Stimulated activated CD4-positive, alpha-beta T cell treated with anti-CD3 and anti-CD28 coated beads, Interleukin-1b, Interleukin-23, amount 100 ng/mL, for 4 hours (primary cell): ENCODE data around the gene CACNA1A.
"Not testable (repeated sequence)": the region's sequence is repeated elsewhere in the genome, so short reads cannot be mapped to it uniquely, and the experiment has no call there.

Experiments
- DNase-seq, 2 donors: peaks; one replicate each; pipeline ENCODE4 v3.0.0-alpha.2; 2020; ENCODE audit warnings: low read depth in 2 of 2

The CACNA1A gene

DNA sequence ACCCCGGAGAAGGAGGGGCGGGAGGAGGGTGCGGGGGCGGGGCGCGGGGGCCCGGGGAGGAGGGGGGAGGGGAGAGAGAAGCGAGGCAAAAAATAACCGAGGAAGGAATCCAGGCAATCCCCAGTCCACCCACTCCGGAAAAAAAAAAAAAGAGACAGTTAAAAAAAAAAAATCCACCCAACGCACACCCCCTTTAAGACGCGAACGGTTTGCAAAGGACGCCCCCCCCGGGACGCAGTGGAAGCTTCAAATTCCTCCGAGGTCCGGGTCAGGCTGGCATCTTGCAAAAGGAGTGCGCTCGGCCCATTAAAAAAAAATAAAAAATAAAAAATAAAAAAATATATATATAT is at the start of gene CACNA1A:
TSS of gene CACNA1A (minus strand) at position 9 of the 350 bp plus-strand sequence. CDS start 255 bp downstream, outside the sequence.
- DNase-seq = no peak

GRCh38 chr19:13554506-13555240 is 48.4 kb upstream of the CACNA1A start:
- no peak for DNase-seq

- no peak for DNase-seq
Observed at GRCh38 chr19:13553880-13554400, 47.7 kb upstream of the CACNA1A start.

- no peak for DNase-seq
Observed at GRCh38 chr19:13548131-13548530, 41.9 kb upstream of the CACNA1A start.

DNA sequence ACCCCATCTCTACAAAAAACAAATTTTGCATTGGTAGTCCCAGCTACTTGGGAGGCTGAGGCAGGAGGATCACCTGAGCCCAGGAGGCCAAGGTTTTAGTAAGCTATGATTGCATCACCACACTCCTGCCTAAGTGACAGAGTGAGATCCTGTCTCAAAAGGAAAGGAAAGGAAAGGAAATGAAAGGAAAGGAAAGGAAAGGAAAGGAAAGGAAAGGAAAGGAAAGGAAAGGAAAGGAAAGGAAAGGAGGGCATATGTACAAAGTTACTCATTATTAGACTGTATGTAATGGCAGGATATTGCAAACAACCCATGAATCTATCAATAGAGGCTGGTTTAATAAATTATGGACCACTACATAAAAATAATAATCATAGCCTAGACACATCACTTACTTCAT is 40.8 kb upstream of the CACNA1A start:
- DNase-seq = no peak

DNA sequence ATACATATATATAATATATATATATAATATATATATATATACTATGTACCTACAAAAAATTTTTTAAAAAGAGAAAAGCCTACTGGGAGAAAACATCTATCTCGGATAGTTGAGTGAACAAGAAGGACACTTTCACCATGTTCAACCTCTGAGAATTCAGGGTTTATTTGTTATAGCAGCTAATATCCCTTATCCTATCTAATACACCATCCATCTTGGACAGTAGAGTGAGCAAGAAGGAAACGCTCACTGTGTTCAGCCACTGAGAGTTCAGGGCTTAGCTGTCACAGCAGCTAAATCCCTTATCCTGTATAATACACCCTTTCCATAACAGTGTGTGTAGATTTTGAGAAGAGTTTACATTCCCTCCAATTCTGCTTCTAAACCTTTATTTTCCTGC is 38.1 kb upstream of the CACNA1A start:
- DNase-seq = no peak

GRCh38 chr19:13541554-13541953 is 35.3 kb upstream of the CACNA1A start:
- no peak for DNase-seq

DNA sequence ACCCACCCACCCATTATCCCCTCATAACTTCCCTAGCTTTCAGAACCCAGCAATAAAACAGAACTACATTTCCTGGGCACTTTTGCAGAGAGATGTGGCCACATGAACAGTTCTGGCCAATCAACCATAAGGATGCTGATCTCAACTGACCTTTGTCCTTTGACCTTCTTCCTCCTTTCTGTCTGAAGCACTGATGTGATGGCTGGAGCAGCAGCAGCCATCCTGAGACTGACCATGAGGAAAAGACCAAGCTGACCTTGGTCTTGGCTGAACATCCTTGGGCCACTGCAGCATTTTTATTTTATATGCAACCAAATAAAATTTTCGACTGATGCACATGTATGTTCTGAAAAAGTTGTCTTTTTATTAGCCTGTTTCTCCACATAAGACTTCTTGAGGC is 33.1 kb upstream of the CACNA1A start:
- DNase-seq = no peak

GRCh38 chr19:13538601-13539253 is 32.4 kb upstream of the CACNA1A start:
- DNase-seq = no peak

- no peak for DNase-seq
Observed at GRCh38 chr19:13537454-13537853, 31.2 kb upstream of the CACNA1A start.

GRCh38 chr19:13530720-13531119 is 24.4 kb upstream of the CACNA1A start:
- no peak for DNase-seq

DNA sequence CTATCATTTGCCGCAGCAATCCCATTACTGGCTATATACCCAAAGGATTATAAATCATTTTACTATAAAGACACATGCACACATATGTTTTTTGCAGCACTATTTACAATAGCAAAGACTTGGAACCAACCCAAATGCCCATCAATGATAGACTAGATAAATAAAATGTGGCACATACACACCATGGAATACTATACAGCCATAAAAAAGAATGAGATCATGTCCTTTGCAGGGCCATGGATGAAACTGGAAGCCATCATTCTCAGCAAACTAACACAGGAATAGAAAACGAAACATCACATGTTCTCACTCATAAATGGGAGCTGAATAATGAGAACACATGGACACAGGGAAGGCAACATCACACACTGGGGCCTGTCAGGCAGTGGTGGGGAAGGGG is 23.4 kb upstream of the CACNA1A start:
- not testable (repeated sequence) for DNase-seq

DNA sequence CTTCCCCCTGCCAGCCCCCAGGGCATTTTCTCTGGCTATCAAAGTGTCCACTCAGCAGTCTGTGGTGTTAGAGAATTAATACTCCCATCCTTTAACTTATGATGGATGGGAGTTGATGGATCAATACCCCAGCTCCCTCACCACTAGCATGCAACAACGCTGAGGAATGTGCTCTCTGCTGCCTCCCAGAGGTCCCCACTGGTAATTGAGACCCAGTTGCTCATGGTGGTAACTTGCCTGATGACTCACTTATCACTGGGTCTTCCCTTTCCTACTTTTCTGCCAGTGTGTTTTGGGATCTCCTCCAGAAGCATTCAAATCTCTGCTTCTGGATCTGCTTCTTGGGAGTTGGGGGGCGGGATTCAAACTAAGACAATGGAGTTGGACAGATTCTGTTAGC is 20.3 kb upstream of the CACNA1A start:
- DNase-seq = no peak

- no peak for DNase-seq
Observed at GRCh38 chr19:13521066-13521465, 14.8 kb upstream of the CACNA1A start.

DNA sequence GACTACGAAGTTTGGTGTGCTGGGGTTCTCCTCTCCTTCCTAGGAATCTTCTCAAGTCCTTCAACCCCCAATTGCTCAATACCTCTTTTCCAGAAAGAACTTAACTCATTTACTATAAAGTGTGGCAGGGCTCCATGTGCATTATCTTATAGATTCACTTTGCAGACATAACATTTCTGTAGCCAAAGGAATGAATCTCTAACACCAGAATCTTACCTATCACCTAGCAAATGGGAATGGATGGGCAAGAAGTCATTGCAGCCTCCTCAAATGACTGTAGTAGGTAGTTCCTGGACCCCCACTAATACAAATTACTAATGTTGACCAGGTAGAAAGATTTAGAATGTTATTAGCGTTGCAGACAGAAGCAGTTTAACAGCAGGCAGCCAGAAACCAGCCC is 5.7 kb upstream of the CACNA1A start:
- DNase-seq = no peak

GRCh38 chr19:13507053-13507611 is 853 bp upstream of the CACNA1A start:
- no peak for DNase-seq

- DNase-seq = peak in 1 of 2 donors; percentile 5
Observed at GRCh38 chr19:13505761-13506470, 363 bp downstream of the CACNA1A start.

DNA sequence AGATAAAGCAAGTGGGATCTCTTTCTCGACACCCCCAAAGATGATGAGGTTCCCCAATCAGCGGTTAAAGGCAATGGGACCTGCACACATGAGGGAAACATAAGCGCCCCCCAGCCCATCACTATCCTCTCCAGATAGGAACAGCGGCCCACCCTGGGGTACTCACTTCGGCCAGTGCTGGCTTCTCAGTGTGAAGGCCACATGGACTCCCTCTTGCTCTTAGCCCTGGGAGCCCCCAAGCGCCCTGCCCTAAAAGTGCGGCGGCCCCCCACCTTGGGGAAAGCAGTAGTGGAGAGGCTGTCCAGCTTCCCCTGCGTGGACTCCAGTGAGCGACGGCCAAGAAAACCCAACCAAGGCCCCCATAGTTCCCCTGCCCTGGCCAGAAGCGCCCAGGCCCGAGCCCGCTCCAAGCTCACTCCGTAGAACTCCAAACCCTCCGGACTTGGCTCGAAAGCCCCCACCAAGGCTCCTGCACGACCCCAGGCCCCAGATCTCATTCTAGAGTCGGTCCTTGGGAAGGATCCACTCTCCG is 1.0 kb downstream of the CACNA1A start:
- DNase-seq = no peak

DNA sequence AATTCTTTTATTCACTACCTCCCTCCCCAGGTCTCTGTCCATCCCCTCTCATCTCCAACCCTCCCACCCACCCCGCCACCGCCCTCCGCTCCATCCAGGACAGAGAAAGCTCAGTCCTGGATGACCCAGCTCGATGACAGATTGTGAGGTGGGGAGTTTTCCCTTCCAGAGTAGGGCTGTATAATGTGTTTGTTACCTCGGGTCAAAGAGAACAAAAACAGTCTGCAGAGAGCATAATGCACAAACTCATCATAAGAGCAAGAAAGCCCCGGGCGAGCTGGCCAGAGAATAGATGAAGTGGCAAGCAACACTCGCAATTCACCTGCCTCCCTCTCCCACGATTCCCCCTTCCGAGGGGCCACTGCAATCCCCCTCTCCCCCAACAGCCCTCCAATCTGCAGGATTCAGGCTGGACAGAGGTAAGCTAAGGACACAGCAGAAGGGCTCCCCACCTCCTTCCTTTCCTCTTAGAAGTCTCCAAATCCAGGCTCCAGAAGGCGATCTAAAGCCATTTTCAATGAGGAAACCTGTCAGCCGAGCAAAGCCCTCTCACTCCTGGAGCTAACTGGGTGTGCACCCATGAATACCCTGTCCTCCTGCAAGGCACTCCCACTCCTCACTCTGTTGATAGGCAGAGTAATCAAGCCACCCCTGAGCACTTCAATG is 2.6 kb downstream of the CACNA1A start:
- no peak for DNase-seq

GRCh38 chr19:13502231-13502630 is 4.0 kb downstream of the CACNA1A start:
- no peak for DNase-seq

GRCh38 chr19:13499692-13500091 is 6.6 kb downstream of the CACNA1A start:
- no peak for DNase-seq
